ENCODE measurements around the gene F13A1.

Gene F13A1

GRCh38 chr6:6177754-6178153 is 142.7 kb downstream of the F13A1 start:
- WGBS, 2 experiments: 95 to 96% methylated on average over 4 of the region's 4 CpGs
- Histone ChIP-seq H3K27ac (ENCODE audit: insufficient read depth, low read depth, low read length, poor library complexity, severe bottlenecking) (no peak overlapping the region), H3K27me3 (ENCODE audit: control insufficient read depth, insufficient read depth, low read length, poor library complexity, severe bottlenecking) (no peaks in the 10 kb centered on the region), H3K4me1 (ENCODE audit: control insufficient read depth, insufficient read depth, low read length) (no peaks in the 10 kb centered on the region), H3K9me3 (ENCODE audit: control insufficient read depth, low read length) (no peaks in the 10 kb centered on the region), H3K4me3 (ENCODE audit: insufficient read depth, low read depth, low read length) (no peak overlapping the region), H3K36me3 (ENCODE audit: control insufficient read depth, insufficient read depth, low read length) (no peaks in the 10 kb centered on the region)

GRCh38 chr6:6176586-6177228 is 143.8 kb downstream of the F13A1 start:
- H3K4me1 ChIP-seq (ENCODE audit: control insufficient read depth, insufficient read depth, low read length): no peaks in the 10 kb centered on the region
- no peak overlapping the region for H3K4me3 ChIP-seq (ENCODE audit: insufficient read depth, low read depth, low read length)
- H3K9me3 ChIP-seq (ENCODE audit: control insufficient read depth, low read length): no peaks in the 10 kb centered on the region
- H3K27me3 ChIP-seq (ENCODE audit: control insufficient read depth, insufficient read depth, low read length, poor library complexity, severe bottlenecking): no peaks in the 10 kb centered on the region
- 88 to 92% methylated on average over 8 of the region's 8 CpGs for WGBS, 2 experiments
- H3K36me3 ChIP-seq (ENCODE audit: control insufficient read depth, insufficient read depth, low read length): no peaks in the 10 kb centered on the region
- no peak overlapping the region for H3K27ac ChIP-seq (ENCODE audit: insufficient read depth, low read depth, low read length, poor library complexity, severe bottlenecking)

- no peak overlapping the region for H3K4me3 ChIP-seq (ENCODE audit: insufficient read depth, low read depth, low read length)
- H3K27me3 ChIP-seq (ENCODE audit: control insufficient read depth, insufficient read depth, low read length, poor library complexity, severe bottlenecking): no peaks in the 10 kb centered on the region
- H3K4me1 ChIP-seq (ENCODE audit: control insufficient read depth, insufficient read depth, low read length): no peaks in the 10 kb centered on the region
- H3K36me3 ChIP-seq (ENCODE audit: control insufficient read depth, insufficient read depth, low read length): no peaks in the 10 kb centered on the region
- no peak overlapping the region for H3K27ac ChIP-seq (ENCODE audit: insufficient read depth, low read depth, low read length, poor library complexity, severe bottlenecking)
- H3K9me3 ChIP-seq (ENCODE audit: control insufficient read depth, low read length): no peaks in the 10 kb centered on the region
Observed at GRCh38 chr6:6176127-6176526, 144.3 kb downstream of the F13A1 start.

GRCh38 chr6:6169141-6169540 is 151.3 kb downstream of the F13A1 start:
- Histone ChIP-seq H3K4me1 (ENCODE audit: control insufficient read depth, insufficient read depth, low read length) (no peaks in the 10 kb centered on the region), H3K9me3 (ENCODE audit: control insufficient read depth, low read length) (no peaks in the 10 kb centered on the region), H3K27ac (ENCODE audit: insufficient read depth, low read depth, low read length, poor library complexity, severe bottlenecking) (no peak overlapping the region), H3K36me3 (ENCODE audit: control insufficient read depth, insufficient read depth, low read length) (no peaks in the 10 kb centered on the region), H3K4me3 (ENCODE audit: insufficient read depth, low read depth, low read length) (no peak overlapping the region), H3K27me3 (ENCODE audit: control insufficient read depth, insufficient read depth, low read length, poor library complexity, severe bottlenecking) (no peaks in the 10 kb centered on the region)
- 36 to 58% methylated on average over 1 of the region's 1 CpG for WGBS, 2 experiments

GRCh38 chr6:6166064-6166463 is 154.4 kb downstream of the F13A1 start:
- WGBS, 2 experiments: 91 to 93% methylated on average over 3 of the region's 3 CpGs
- no peak overlapping the region for H3K27ac ChIP-seq (ENCODE audit: insufficient read depth, low read depth, low read length, poor library complexity, severe bottlenecking)
- no peaks in the 10 kb centered on the region for H3K36me3 ChIP-seq (ENCODE audit: control insufficient read depth, insufficient read depth, low read length)
- H3K27me3 ChIP-seq (ENCODE audit: control insufficient read depth, insufficient read depth, low read length, poor library complexity, severe bottlenecking): no peaks in the 10 kb centered on the region
- H3K4me1 ChIP-seq (ENCODE audit: control insufficient read depth, insufficient read depth, low read length): no peaks in the 10 kb centered on the region
- no peaks in the 10 kb centered on the region for H3K9me3 ChIP-seq (ENCODE audit: control insufficient read depth, low read length)
- H3K4me3 ChIP-seq (ENCODE audit: insufficient read depth, low read depth, low read length): no peak overlapping the region

GRCh38 chr6:6164367-6164766 is 156.1 kb downstream of the F13A1 start:
- H3K27ac ChIP-seq (ENCODE audit: insufficient read depth, low read depth, low read length, poor library complexity, severe bottlenecking): no peak overlapping the region
- H3K4me3 ChIP-seq (ENCODE audit: insufficient read depth, low read depth, low read length): no peak overlapping the region
- H3K36me3 ChIP-seq (ENCODE audit: control insufficient read depth, insufficient read depth, low read length): no peaks in the 10 kb centered on the region
- H3K9me3 ChIP-seq (ENCODE audit: control insufficient read depth, low read length): no peaks in the 10 kb centered on the region
- no peaks in the 10 kb centered on the region for H3K4me1 ChIP-seq (ENCODE audit: control insufficient read depth, insufficient read depth, low read length)
- 91 to 94% methylated on average over 2 to 3 of the region's 4 CpGs for WGBS, 2 experiments
- H3K27me3 ChIP-seq (ENCODE audit: control insufficient read depth, insufficient read depth, low read length, poor library complexity, severe bottlenecking): no peaks in the 10 kb centered on the region

GRCh38 chr6:6154335-6154734 is 166.1 kb downstream of the F13A1 start:
- peaks cover 7% of the 10 kb centered on the region for H3K4me1 ChIP-seq (ENCODE audit: control insufficient read depth, insufficient read depth, low read length)
- H3K36me3 ChIP-seq (ENCODE audit: control insufficient read depth, insufficient read depth, low read length): no peaks in the 10 kb centered on the region
- no peaks in the 10 kb centered on the region for H3K27me3 ChIP-seq (ENCODE audit: control insufficient read depth, insufficient read depth, low read length, poor library complexity, severe bottlenecking)
- no peak overlapping the region for H3K4me3 ChIP-seq (ENCODE audit: insufficient read depth, low read depth, low read length)
- no peaks in the 10 kb centered on the region for H3K9me3 ChIP-seq (ENCODE audit: control insufficient read depth, low read length)
- WGBS, 2 experiments: 94 to 95% methylated on average over 3 of the region's 3 CpGs
- no peak overlapping the region for H3K27ac ChIP-seq (ENCODE audit: insufficient read depth, low read depth, low read length, poor library complexity, severe bottlenecking)

- Histone ChIP-seq H3K36me3 (ENCODE audit: control insufficient read depth, insufficient read depth, low read length) (no peaks in the 10 kb centered on the region), H3K27ac (ENCODE audit: insufficient read depth, low read depth, low read length, poor library complexity, severe bottlenecking) (no peak overlapping the region), H3K9me3 (ENCODE audit: control insufficient read depth, low read length) (no peaks in the 10 kb centered on the region), H3K4me3 (ENCODE audit: insufficient read depth, low read depth, low read length) (no peak overlapping the region), H3K27me3 (ENCODE audit: control insufficient read depth, insufficient read depth, low read length, poor library complexity, severe bottlenecking) (no peaks in the 10 kb centered on the region), H3K4me1 (ENCODE audit: control insufficient read depth, insufficient read depth, low read length) (peaks cover 7% of the 10 kb centered on the region)
- 41 to 55% methylated on average over 5 to 6 of the region's 6 CpGs for WGBS, 2 experiments
Observed at GRCh38 chr6:6152060-6152459, 168.4 kb downstream of the F13A1 start.

GRCh38 chr6:6148192-6148815 is 172.2 kb downstream of the F13A1 start:
- Histone ChIP-seq H3K27me3 (ENCODE audit: control insufficient read depth, insufficient read depth, low read length, poor library complexity, severe bottlenecking) (no peaks in the 10 kb centered on the region), H3K4me3 (ENCODE audit: insufficient read depth, low read depth, low read length) (no peak overlapping the region), H3K9me3 (ENCODE audit: control insufficient read depth, low read length) (no peaks in the 10 kb centered on the region), H3K27ac (ENCODE audit: insufficient read depth, low read depth, low read length, poor library complexity, severe bottlenecking) (no peak overlapping the region), H3K36me3 (ENCODE audit: control insufficient read depth, insufficient read depth, low read length) (no peaks in the 10 kb centered on the region), H3K4me1 (ENCODE audit: control insufficient read depth, insufficient read depth, low read length) (peaks cover 7% of the 10 kb centered on the region)
- WGBS, 2 experiments: 95% methylated on average over 7 of the region's 7 CpGs

GRCh38 chr6:6131492-6132109 is 188.9 kb downstream of the F13A1 start:
- Histone ChIP-seq H3K27me3 (ENCODE audit: control insufficient read depth, insufficient read depth, low read length, poor library complexity, severe bottlenecking) (no peaks in the 10 kb centered on the region), H3K4me3 (ENCODE audit: insufficient read depth, low read depth, low read length) (no peak overlapping the region), H3K9me3 (ENCODE audit: control insufficient read depth, low read length) (no peaks in the 10 kb centered on the region), H3K27ac (ENCODE audit: insufficient read depth, low read depth, low read length, poor library complexity, severe bottlenecking) (no peak overlapping the region), H3K36me3 (ENCODE audit: control insufficient read depth, insufficient read depth, low read length) (no peaks in the 10 kb centered on the region), H3K4me1 (ENCODE audit: control insufficient read depth, insufficient read depth, low read length) (no peaks in the 10 kb centered on the region)
- 60 to 67% methylated on average over 4 of the region's 4 CpGs for WGBS, 2 experiments
